Activated T-helper 1 cell treated with anti-CD3 and anti-CD28 coated beads, Interleukin-12 subunit alpha, Interleukin-12 subunit beta, Interleukin-2, Interleukin-4 antibody, amounts not matched to agents 30 ng/mL and 10 ng/mL and 1 ng/mL, durations not matched to agents 14 hours and 24 hours and 36 hours (primary cell): Measurements from ENCODE around the gene ASTN2. TPM values are rescaled to one million over a fixed set of nuclear protein-coding genes. Genes with fewer than 3 reads are reported as not detected.

Experiments used
- DNase-seq: peaks from one replicate; pipeline ENCODE4 v3.0.0; 2021; ENCODE audit warnings: low spot score
- H3K27ac Mint-ChIP-seq: one replicate; pipeline ENCODE4 v1.8.0; 2021; ENCODE audit warnings: mild to moderate bottlenecking, mixed read lengths
- H3K27me3 Mint-ChIP-seq: one replicate; pipeline ENCODE4 v1.8.0; 2022; ENCODE audit warnings: mild to moderate bottlenecking, moderate library complexity, mixed read lengths; ENCODE audit not compliant: insufficient read depth
- H3K36me3 Mint-ChIP-seq: one replicate; pipeline ENCODE4 v1.8.0; 2021; ENCODE audit warnings: low read depth, mixed read lengths
- H3K4me1 Mint-ChIP-seq: one replicate; pipeline ENCODE4 v1.8.0; 2021; ENCODE audit warnings: low read depth, mixed read lengths
- H3K4me3 Mint-ChIP-seq: one replicate; pipeline ENCODE4 v1.8.0; 2021; ENCODE audit warnings: mild to moderate bottlenecking, moderate library complexity, mixed read lengths
- H3K9me3 Mint-ChIP-seq: one replicate; pipeline ENCODE4 v1.8.0; 2021; ENCODE audit warnings: mixed read lengths
- intact Hi-C: fragments of 100-400 bp; cut with micrococcal nuclease; formaldehyde crosslinking; loops from one replicate; pipeline ENCODE4 v1.15.1; 2024
- total RNA-seq: library from RNA; stranded (reverse); gene quantifications from 2 replicates; pipeline ENCODE4 v1.2.3, GENCODE V29; 2022

The ASTN2 gene
- total RNA-seq, 1 donor from 2014 or later: 3.3 TPM

DNA sequence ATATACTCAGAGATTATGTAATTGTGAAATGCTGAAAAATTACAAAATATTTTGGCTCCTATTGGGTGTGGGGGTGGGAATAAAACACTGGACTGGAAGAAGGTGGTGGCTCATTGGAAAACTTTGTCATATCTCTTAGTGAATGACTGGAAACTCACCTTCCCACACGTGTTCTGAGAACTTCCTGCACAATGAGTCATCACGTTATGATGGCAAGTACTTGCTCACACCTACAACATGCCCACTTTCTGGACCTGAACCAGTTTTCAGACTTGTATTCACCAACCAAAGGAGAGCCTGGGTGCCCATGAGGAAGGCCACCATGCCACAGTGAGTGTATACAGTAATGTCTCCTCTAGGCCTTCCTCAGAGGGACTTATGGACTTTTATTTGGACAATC, 294.8 kb downstream of the ASTN2 start:
- H3K27me3 Mint-ChIP-seq: no peaks in the 10 kb centered on the region
- no peak for DNase-seq
- peaks cover 15% of the 10 kb centered on the region for H3K9me3 Mint-ChIP-seq
- no peaks in the 10 kb centered on the region for H3K4me1 Mint-ChIP-seq
- H3K36me3 Mint-ChIP-seq: no peaks in the 10 kb centered on the region
- intact Hi-C loops: no loop called here
- no peak overlapping the region for H3K27ac Mint-ChIP-seq
- no peak overlapping the region for H3K4me3 Mint-ChIP-seq

DNA sequence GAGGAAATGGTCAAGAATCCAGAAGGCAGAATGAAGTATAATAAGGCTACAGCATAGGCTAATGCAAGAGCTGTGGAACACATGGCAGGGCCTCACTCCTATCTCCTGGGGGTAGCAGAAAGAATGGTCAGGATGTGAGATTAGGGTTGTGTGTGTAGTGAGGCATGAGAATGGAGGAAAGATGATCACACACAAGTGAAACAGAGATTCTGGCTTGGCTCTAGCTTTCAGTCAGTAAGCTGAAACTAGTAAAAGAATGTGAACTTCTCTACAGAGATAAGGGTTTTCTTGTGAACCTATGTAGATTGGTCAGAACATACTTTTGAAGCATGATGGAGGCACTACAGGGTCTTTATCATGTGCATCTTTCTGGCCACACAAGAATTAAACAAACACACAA, 298.8 kb downstream of the ASTN2 start:
- H3K4me1 Mint-ChIP-seq: no peaks in the 10 kb centered on the region
- H3K4me3 Mint-ChIP-seq: no peak overlapping the region
- no peaks in the 10 kb centered on the region for H3K27me3 Mint-ChIP-seq
- no peak for DNase-seq
- peaks cover 5% of the 10 kb centered on the region for H3K9me3 Mint-ChIP-seq
- no peaks in the 10 kb centered on the region for H3K36me3 Mint-ChIP-seq
- H3K27ac Mint-ChIP-seq: no peak overlapping the region
- intact Hi-C loops: no loop called here

DNA sequence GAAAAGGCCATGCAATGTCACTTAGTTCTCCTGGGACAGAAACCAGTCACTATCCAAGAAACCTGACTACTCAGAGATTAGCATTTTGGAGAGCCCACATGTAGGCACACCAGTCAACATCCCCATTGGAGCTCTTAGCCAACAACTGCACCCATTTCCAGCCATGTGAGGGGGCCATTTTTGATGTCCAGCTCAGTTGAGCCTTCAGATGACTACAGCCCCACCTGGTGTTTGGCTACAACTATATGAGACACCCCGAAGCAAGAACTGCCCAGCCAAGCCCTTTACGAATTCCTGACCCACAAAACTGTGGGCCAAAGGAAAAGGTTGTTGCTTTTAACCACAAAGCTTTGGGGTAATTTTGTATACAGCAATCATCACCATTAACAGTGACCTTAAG, 300.1 kb downstream of the ASTN2 start:
- peaks cover 3% of the 10 kb centered on the region for H3K27me3 Mint-ChIP-seq
- no peaks in the 10 kb centered on the region for H3K36me3 Mint-ChIP-seq
- DNase-seq: no peak
- intact Hi-C loops: no loop called here
- H3K4me3 Mint-ChIP-seq: no peak overlapping the region
- H3K4me1 Mint-ChIP-seq: no peaks in the 10 kb centered on the region
- H3K9me3 Mint-ChIP-seq: no peaks in the 10 kb centered on the region
- H3K27ac Mint-ChIP-seq: no peak overlapping the region

DNA sequence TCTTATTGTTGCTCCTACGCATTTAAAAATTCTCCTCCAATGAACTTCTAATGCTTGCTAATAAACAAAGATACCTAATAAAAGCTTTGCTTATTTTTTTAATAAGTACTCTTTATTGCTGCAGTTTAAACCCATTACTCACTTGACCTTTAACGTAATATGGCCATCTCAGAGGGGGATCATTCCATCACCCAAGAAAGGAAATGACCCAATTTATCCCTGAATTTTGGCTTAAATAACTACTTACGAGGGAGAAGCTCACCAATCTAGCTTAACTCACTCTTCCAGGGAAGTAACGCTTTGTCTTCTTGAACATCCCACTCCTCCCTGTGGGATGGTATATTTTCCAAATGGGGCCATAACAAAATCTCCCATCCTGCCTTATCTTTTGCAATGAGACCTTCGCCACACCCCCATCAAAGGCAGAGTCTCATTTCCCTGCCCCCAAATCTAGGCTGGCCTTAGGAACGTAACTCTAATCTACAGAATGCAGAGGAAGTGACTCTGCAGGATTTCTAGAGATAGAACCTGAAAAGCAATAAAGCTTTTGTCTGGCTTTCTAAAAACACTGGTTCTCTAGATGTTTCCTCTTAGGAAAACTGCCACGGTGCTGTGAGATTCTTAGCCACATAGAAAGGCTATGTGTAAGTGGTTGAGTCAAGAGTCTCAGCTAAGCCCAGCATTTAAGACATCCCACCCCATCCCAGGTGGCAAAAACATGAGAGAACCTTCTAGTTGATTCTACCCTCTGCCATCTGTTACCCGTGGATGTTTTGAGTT, 310.0 kb downstream of the ASTN2 start:
- Mint-ChIP-seq H3K9me3 (no peaks in the 10 kb centered on the region), H3K27ac (no peak overlapping the region), H3K27me3 (no peaks in the 10 kb centered on the region), H3K4me3 (no peak overlapping the region), H3K36me3 (no peaks in the 10 kb centered on the region), H3K4me1 (no peaks in the 10 kb centered on the region)
- intact Hi-C loops: no loop called here
- no peak for DNase-seq

DNA sequence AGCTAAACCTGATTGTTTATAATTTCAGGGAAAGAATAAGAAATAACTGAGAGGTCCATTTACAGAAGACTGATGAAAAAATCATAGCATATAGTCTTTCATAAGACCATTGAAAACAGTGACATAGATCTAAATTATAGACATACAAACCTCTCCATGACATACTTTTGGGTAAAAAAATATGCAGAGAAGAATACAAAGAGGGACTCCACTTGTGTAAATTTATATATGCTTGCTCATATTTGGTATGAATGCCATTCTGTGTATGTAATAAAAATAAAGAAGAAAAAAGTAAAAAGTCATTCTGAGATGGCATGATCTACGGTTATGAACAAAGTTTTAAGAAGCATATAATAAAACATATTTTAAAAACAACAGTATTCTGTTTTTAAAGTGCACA, 310.7 kb downstream of the ASTN2 start:
- no peak for DNase-seq
- H3K27me3 Mint-ChIP-seq: no peaks in the 10 kb centered on the region
- no peaks in the 10 kb centered on the region for H3K4me1 Mint-ChIP-seq
- no peak overlapping the region for H3K27ac Mint-ChIP-seq
- H3K36me3 Mint-ChIP-seq: no peaks in the 10 kb centered on the region
- no peak overlapping the region for H3K4me3 Mint-ChIP-seq
- intact Hi-C loops: no loop called here
- no peaks in the 10 kb centered on the region for H3K9me3 Mint-ChIP-seq

DNA sequence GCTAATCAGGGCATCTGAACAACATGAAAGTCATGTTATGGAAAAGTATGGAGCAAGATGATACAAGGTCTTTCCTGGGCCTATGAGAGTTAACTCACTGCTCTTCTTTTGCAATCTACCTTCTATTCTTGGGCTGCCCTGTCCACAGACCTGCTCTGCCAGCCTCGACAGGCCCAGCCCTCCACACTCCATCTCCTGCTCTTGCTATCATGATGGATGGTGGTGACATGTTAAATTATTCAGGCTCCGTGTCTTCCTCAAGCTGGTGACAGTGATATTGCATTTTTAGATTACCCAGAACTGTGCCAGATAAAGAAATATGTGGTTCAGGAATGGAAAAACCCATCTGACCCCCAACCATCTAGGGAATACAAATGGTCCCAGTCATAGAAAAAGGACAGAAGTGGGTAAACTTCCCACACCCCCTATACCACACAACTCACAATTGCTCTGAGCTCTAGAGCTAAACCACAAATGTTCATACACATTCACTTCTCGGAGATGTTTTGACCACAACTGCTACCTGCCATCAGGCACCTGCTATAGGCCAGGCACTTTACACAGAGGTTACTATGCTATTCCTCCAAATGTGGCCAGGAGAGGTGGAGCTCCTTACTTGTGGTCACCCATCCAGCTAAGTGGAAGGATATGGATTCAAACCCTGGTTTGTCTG, 311.3 kb downstream of the ASTN2 start:
- no peaks in the 10 kb centered on the region for H3K36me3 Mint-ChIP-seq

DNA sequence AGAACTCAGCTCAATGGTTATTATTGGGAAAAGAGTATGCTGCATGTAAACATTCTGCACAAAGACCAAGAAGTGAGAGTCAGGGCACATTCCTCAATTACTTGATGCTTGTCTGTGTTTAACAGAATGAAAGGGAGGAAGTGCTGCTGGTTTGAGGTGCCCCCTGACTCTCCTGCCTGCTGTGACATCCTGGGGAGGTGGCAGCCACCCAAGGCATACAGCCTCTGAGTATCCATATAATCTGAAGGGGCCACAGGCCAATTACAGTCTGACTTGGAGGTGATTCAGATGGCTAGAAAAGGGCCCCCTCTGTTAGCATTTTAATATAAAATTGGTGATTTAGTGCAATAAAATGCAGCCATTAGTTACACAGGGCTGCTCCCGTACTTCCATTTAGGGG, 313.8 kb downstream of the ASTN2 start:
- Mint-ChIP-seq H3K36me3 (no peaks in the 10 kb centered on the region), H3K9me3 (no peaks in the 10 kb centered on the region), H3K27ac (no peak overlapping the region), H3K4me3 (no peak overlapping the region), H3K27me3 (no peaks in the 10 kb centered on the region), H3K4me1 (no peaks in the 10 kb centered on the region)
- intact Hi-C loops: no loop called here
- DNase-seq: no peak

More for the DNA sequence above, 311.3 kb downstream of the ASTN2 start:
- intact Hi-C loops: no loop called here
- Mint-ChIP-seq H3K27me3 (no peaks in the 10 kb centered on the region), H3K27ac (no peak overlapping the region), H3K4me1 (no peaks in the 10 kb centered on the region), H3K9me3 (no peaks in the 10 kb centered on the region), H3K4me3 (no peak overlapping the region)
- no peak for DNase-seq

DNA sequence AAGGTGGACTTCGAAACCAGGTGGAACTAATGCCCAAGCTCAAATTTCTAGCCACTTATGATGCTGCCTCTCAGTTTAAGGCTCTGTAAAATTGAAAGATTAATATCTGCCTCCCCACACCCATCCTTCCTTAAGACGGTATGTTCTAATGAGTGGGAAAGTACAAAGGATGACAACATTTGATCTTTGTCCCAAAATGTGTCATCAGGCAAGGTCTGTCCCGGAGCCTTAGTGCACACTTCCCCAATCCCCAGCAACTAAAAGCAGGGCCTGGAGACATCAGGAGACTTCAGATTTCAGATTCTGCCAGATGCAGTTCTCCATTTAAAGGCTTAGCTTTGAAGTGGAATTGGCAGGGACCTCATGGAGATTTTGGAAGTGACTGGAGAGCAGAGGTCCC, 316.5 kb downstream of the ASTN2 start:
- Mint-ChIP-seq H3K27me3 (no peaks in the 10 kb centered on the region), H3K36me3 (no peaks in the 10 kb centered on the region), H3K27ac (no peak overlapping the region), H3K4me3 (no peak overlapping the region), H3K9me3 (no peaks in the 10 kb centered on the region), H3K4me1 (no peaks in the 10 kb centered on the region)
- DNase-seq: no peak
- intact Hi-C loops: loop anchor here (10.0 kb wide), 1 partner anchor 56 kb away; no protein-coding TSS in a partner anchor

DNA sequence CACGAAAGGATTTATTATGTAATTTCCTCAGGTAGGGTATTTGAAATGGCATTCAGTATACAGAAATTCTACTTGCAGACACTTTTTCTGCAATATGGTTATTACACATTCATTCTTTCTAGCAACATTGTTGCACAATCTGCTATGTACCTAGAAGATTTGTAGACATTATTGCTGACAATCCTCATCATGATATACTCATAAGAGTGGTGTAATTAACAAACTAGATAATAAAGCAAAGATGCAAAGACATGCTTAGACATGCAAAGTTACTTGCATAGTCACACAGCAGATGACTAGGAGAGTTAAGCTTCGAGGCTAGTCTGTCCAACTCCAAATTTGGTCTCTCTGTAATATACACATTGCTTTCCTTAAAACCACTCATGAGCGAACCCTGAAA, 317.1 kb downstream of the ASTN2 start:
- H3K36me3 Mint-ChIP-seq: no peaks in the 10 kb centered on the region
- DNase-seq: no peak
- H3K4me1 Mint-ChIP-seq: no peaks in the 10 kb centered on the region
- intact Hi-C loops: loop anchor here (10.0 kb wide), 1 partner anchor 57 kb away; no protein-coding TSS in a partner anchor
- H3K9me3 Mint-ChIP-seq: no peaks in the 10 kb centered on the region
- no peak overlapping the region for H3K4me3 Mint-ChIP-seq
- H3K27me3 Mint-ChIP-seq: no peaks in the 10 kb centered on the region
- H3K27ac Mint-ChIP-seq: no peak overlapping the region

DNA sequence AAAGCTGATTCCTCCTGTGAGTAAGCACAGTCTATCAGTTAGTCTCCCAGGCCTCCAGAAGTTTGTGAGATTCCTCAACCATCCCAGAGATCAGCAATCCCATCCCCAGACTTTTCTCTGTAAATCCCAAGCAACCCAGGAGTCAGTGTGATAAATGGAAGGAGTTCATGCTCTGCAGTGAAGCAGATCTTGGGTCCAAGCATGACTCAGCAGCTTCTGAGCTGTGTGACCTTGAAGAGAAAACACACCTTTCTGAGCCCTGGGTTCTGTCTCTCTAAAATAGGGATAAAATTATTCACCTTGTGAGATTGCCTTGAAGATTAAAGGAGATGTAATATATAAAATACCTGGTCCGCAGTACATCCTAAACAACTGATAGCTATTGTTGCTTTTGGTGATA, 318.7 kb downstream of the ASTN2 start:
- H3K4me1 Mint-ChIP-seq: no peaks in the 10 kb centered on the region
- DNase-seq: no peak
- no peaks in the 10 kb centered on the region for H3K27me3 Mint-ChIP-seq
- H3K9me3 Mint-ChIP-seq: no peaks in the 10 kb centered on the region
- H3K4me3 Mint-ChIP-seq: no peak overlapping the region
- H3K27ac Mint-ChIP-seq: no peak overlapping the region
- intact Hi-C loops: loop anchor here (10.0 kb wide), 1 partner anchor 59 kb away; no protein-coding TSS in a partner anchor
- no peaks in the 10 kb centered on the region for H3K36me3 Mint-ChIP-seq

DNA sequence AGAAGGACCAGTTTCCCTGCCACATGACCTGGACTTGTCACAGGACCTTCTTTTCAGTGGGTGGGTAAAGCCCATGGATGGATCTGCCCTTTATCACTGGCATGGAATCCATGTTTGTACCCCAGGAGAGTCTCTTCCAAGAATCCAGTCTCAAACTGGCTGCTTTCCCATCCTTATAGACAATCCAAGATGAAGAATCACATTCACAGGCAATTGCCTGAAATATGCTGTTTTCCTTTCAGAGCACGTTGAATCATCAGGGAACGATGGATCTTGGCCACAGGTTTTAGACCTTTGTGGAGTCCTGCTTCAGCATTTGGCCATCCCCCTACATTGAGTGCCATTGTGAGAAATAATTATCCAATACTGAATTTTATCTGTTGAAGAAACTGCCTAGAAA, 319.8 kb downstream of the ASTN2 start:
- Mint-ChIP-seq H3K4me1 (no peaks in the 10 kb centered on the region), H3K27me3 (no peaks in the 10 kb centered on the region), H3K36me3 (no peaks in the 10 kb centered on the region), H3K4me3 (no peak overlapping the region), H3K9me3 (no peaks in the 10 kb centered on the region), H3K27ac (no peak overlapping the region)
- intact Hi-C loops: loop anchor here (10.0 kb wide), 1 partner anchor 60 kb away; no protein-coding TSS in a partner anchor
- DNase-seq: no peak

DNA sequence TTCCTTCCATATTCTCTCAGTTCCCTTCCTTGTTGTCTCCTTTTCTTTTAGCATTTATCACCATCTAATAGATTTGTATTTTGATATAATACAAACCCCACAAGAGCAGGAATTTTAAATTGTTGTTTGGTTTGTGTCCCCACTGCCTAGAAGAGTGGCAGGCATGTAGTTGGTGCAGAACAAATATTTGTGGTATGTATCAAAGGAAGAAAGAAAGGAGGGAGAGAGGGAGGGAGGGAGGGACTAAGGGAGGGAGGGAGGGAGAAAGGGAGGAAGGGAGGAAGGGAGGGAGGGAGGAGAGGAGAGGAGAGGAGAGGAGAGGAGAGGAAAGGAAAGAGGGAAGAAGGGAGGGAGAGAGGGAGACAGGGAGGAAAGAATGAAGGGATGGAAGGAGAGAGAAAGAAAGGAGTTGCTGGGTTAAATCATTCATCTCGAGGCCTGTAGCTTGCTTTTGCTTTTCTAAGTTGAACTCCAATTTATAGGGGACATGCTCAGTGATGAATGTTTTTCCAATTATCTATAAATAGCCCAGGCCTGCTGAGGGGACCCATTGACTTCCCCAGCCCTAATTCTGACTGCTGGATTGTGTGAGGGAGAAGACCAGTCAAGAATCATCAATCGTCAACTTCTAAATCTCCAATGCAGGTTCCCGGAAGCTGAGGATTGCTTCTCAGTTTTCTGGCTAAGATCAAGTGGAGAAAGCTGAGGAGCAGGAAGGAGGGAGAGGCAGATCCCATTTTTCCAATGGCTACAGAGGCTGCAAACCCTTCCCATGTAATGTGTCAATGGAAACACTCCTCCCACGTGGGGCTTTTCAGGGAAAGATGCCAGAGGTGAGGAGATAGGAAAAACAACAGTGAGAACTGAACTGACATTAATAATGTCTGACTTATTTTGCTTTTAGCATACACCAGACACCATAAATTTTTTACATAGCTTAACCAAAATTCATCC, 320.7 kb downstream of the ASTN2 start:
- H3K4me1 Mint-ChIP-seq: no peaks in the 10 kb centered on the region
- no peak overlapping the region for H3K4me3 Mint-ChIP-seq
- H3K36me3 Mint-ChIP-seq: no peaks in the 10 kb centered on the region
- no peak for DNase-seq
- intact Hi-C loops: loop anchor here (10.0 kb wide), 1 partner anchor 61 kb away; no protein-coding TSS in a partner anchor
- no peaks in the 10 kb centered on the region for H3K27me3 Mint-ChIP-seq
- no peaks in the 10 kb centered on the region for H3K9me3 Mint-ChIP-seq
- H3K27ac Mint-ChIP-seq: no peak overlapping the region
